ENCODE results near the gene ESX1. TPM values are rescaled to one million over a fixed set of nuclear protein-coding genes. Genes with fewer than 3 reads are reported as not detected.

ESX1 gene
- total RNA-seq, result not detected
- not detected for polyA plus RNA-seq

- peaks cover 3 to 12% (median 8%) of the 10 kb centered on the region in 4 donors for H3K4me1 ChIP-seq (ENCODE audit: control insufficient read depth in 4 of 4, insufficient read depth in 4 of 4, low read length in 3 of 4)
- H3K9ac ChIP-seq (ENCODE audit: low read depth in 1 of 2, low read length in 2 of 2), result no peak within 1 kb of the TSS
- no peaks in the 10 kb centered on the region for H3K36me3 ChIP-seq (ENCODE audit: control insufficient read depth in 4 of 4, insufficient read depth in 3 of 4, low read depth in 1 of 4, low read length in 3 of 4)
- H3K27me3 ChIP-seq (ENCODE audit: control insufficient read depth in 4 of 4, insufficient read depth in 4 of 4, low read length in 3 of 4), result peaks cover 0 to 3% (median 1%) of the 10 kb centered on the region in 4 donors
- peak within 1 kb of the TSS in 1 of 3 donors; percentile 23 for H3K4me3 ChIP-seq (ENCODE audit: low read depth in 1 of 3, low read length in 3 of 3)
- H3K27ac ChIP-seq (ENCODE audit: low read depth in 1 of 2, low read length in 2 of 2), result no peak within 1 kb of the TSS
- TF ChIP-seq JUND (IDR thresholded peaks at IDR 0.05) (no peak), YY1 (IDR thresholded peaks at IDR 0.05) (no peak), RAD21 (IDR thresholded peaks at IDR 0.05) (no peak), REST (IDR thresholded peaks at IDR 0.05) (no peak), ATF3 (IDR thresholded peaks at IDR 0.05) (no peak), RXRA (IDR thresholded peaks at IDR 0.05) (no peak), ZBTB33 (IDR thresholded peaks at IDR 0.05) (no peak), GABPA (IDR thresholded peaks at IDR 0.05 in 1 of 2, conservative IDR thresholded peaks at IDR 0.05 in 1 of 2) (no peak), FOXA1 (IDR thresholded peaks at IDR 0.05) (no peak), MAX (IDR thresholded peaks at IDR 0.05) (no peak), HNF4A (conservative IDR thresholded peaks at IDR 0.05) (no peak), TAF1 (conservative IDR thresholded peaks at IDR 0.05) (no peak), NR2F2 (IDR thresholded peaks at IDR 0.05) (no peak), SP1 (IDR thresholded peaks at IDR 0.05) (no peak)
- 4% methylated on average over 56 of the region's 56 CpGs for WGBS
- H3K9me3 ChIP-seq (ENCODE audit: control insufficient read depth in 4 of 4, low read length in 3 of 4), result peaks cover 0 to 5% (median 0%) of the 10 kb centered on the region in 4 donors
- no peak for DNase-seq (ENCODE audit: low spot score)
Measured at GRCh38 chrX:104254442-104255115, at the start of gene ESX1. Gene ESX1, minus strand, starts transcription at chrX:104254933. Its CDS starts 84 bp downstream, at chrX:104254849.

GRCh38 chrX:104295636-104296035, 40.9 kb upstream of the ESX1 start:
- no peaks in the 10 kb centered on the region for H3K4me1 ChIP-seq (ENCODE audit: control insufficient read depth in 4 of 4, insufficient read depth in 4 of 4, low read length in 3 of 4)
- no peaks in the 10 kb centered on the region for H3K27me3 ChIP-seq (ENCODE audit: control insufficient read depth in 4 of 4, insufficient read depth in 4 of 4, low read length in 3 of 4)
- H3K9ac ChIP-seq (ENCODE audit: low read depth in 1 of 2, low read length in 2 of 2), result no peak overlapping the region
- 69% methylated on average over 1 of the region's 1 CpG for WGBS
- no peak overlapping the region for H3K4me3 ChIP-seq (ENCODE audit: low read depth in 1 of 3, low read length in 3 of 3)
- H3K9me3 ChIP-seq (ENCODE audit: control insufficient read depth in 4 of 4, low read length in 3 of 4), result peaks cover 0 to 4% (median 0%) of the 10 kb centered on the region in 4 donors
- H3K36me3 ChIP-seq (ENCODE audit: control insufficient read depth in 4 of 4, insufficient read depth in 3 of 4, low read depth in 1 of 4, low read length in 3 of 4), result no peaks in the 10 kb centered on the region
- TF ChIP-seq FOXA2 (IDR thresholded peaks at IDR 0.05) (no peak), NR2F2 (IDR thresholded peaks at IDR 0.05) (no peak), CTCF (IDR thresholded peaks at IDR 0.05; ENCODE audit: low read depth, low read length, missing input control) (no peak), ZBTB33 (IDR thresholded peaks at IDR 0.05) (no peak), EGR1 (IDR thresholded peaks at IDR 0.05; ENCODE audit: low read depth in 2 of 2) (no peak)
- DNase-seq (ENCODE audit: low spot score), result no peak
- no peak overlapping the region for H3K27ac ChIP-seq (ENCODE audit: low read depth in 1 of 2, low read length in 2 of 2)
